ENCODE data around the gene XKR3.
"Not testable (repeated sequence)": the region's sequence is repeated elsewhere in the genome, so short reads cannot be mapped to it uniquely, and the experiment has no call there.

The XKR3 gene

DNA sequence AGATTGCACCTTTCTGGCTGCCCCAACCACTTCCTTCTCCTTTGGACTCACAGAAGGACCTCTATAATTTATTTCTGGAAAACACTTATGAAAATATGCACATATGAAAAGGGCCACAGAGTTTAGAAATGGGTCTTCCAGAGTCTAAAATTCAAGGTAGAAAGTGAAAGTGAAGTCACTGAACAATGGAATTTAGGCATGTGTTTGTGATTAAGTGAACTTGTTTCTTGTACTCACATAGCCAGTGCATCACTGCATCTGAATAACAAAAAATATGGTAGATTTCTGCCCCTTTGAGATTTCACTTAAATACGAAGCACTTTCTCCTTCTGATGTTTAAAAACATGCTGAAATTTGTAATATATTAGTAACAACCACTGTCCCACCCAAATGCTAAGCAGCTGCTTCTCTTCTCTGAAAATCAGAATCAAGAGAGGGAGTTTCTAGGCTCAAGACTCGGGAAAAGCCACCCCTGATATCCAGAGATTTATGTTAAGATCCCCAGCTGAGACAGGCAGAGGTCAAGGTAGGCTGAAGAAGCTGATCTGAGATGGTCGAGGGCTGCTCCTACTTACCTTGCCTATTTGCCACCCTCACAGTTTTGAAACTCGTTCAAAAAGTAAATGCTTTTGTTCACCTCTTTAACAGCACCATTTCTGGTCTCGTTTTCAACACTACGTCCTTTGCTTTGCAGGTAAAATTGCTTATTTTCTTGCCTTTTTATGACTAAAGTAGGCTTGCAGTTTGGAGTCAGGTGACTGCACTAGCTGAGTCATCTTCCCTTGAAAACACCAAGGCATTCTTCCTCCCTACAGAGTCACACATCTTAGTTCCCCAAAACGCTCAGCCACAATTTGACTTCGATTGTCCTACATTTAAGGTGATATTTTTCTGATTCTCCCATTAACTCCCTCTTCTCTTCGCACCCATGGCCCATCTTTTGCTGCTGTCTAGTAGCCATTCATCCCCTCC lies at the start of gene XKR3:
TSS of gene XKR3 (minus strand) at position 696 of the 972 bp plus-strand sequence. CDS start 17,338 bp downstream, outside the sequence.
- peak; percentile 35 for DNase-seq (ENCODE audit: low spot score)

DNA sequence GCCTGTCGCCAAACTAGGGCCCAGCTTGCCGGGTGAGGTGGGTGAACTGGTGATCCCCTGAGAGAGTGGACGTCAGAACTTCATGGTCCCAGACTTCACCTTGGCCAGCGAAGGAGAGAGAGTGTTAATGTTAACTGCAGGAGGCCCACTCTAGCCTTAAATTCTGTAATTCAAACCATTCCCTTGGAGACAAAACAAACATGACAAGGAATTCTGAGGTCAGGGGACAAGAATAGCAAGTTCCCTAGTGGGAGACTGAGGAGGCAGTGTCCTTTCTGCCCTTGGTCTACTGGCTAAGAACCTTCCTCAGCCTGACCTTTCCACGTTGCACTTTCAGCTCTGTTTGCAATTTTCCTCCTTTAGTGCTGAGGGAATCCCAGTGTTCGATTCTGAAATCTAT lies 44.4 kb upstream of the XKR3 start:
- not testable (repeated sequence) for DNase-seq (ENCODE audit: low spot score)

DNA sequence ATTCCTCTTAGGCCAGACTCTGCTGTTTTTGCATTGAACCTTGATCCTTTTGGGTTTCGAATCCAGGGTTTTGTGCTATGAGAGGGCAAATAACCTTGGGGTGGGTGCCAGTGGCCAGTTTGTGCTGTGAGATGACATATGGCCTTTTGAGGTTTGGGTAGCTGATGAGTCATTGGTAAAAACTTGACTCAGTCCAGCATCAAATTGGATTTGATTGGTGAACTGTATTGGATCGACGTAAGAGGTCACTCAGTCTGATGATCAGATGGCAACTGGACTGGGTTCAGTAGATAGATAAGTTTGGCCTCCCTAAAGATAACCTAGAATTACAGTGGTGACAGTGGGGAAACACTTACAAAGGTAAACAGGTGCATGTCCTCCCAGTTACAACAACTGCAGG lies 41.0 kb upstream of the XKR3 start:
- DNase-seq (ENCODE audit: low spot score) = no peak

DNA sequence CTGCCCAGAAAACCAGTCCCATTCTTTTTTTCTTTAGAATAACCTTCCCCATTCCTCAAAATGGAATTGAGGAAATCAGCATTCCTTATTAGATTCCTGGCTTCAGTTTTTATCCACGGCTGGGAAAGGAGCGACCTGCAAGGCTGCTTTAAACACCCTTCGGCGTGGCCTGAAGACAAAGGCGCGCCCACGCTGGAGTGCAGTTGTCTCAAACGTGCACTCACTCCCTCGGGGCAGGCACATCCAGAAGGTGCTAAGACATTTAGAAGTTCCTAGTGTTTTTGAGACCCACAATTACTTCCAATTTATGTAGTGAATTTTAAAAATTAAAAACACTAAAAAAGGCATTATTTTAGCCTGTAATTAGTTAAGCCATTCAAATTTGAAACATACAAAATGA lies 31.6 kb upstream of the XKR3 start:
- DNase-seq (ENCODE audit: low spot score) = not testable (repeated sequence)

DNA sequence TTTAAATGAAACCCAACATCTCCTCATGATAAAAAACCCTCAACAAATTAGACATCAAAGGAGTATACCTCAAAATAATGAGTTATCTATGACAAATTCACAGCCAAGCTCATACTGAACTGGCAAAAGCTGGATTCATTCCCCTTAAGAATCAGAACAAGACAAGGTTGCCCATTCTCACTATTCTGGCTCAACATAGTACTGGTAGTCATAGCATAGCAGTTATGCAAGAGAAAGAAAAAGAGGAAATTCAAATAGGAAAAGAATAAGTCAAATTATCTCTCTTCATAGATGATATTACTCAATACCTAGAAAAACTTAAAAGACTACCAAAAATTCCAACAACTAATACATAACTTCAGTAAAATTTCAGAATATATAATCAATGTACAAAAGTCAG lies 29.4 kb upstream of the XKR3 start:
- DNase-seq (ENCODE audit: low spot score) = no peak

DNA sequence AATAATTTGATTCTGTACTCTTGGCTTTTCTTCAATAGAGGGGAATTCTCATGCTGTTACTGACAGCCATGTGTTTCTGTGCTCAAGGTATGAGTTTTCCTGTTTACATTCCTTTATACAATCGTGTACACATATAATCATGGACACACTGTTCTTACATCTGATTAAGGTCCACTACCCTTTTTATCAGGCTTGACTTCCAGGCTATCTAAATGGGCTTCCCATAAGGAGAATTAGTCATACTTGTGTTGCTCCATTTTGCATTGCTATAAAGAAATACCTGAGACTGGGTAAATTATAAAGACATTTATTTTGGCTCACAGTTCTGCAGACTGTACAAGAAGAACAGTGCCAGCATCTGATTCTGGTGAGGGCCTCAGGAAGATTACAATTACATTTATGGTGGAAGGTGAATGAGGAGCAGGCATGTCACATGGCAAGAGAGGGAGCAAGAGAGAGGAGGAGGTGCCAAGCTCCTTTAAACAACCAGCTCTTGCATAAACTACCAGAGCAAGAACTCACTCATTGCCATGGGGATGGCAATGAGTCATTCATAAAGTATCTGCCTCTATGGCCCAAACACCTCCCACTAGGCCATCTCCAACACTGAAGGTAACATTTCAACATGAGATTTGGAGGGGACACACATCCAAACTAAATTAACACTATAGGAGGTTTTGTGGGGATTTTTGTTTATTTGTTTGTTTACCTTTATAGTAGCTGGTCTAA lies 26.2 kb upstream of the XKR3 start:
- not testable (repeated sequence) for DNase-seq (ENCODE audit: low spot score)

DNA sequence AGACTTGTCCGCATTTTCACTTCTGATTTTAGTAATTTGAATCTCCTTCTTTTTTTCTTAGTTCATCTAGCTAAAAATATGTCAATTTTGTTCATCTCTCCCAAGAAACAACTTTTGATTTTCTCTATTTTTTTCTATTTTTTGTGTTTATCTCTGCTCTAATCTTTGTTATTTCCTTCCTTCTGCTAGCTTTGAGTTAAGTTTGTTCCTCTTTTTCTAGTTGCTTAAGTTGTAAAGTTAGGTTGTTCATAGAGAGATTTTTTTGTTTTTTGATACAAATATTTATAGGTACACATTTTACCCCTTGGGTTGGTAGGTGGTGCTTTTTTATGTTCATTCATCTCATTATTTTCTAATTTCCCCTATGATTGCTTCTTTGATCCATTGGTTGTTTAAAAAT lies 22.1 kb upstream of the XKR3 start:
- DNase-seq (ENCODE audit: low spot score) = no peak

DNA sequence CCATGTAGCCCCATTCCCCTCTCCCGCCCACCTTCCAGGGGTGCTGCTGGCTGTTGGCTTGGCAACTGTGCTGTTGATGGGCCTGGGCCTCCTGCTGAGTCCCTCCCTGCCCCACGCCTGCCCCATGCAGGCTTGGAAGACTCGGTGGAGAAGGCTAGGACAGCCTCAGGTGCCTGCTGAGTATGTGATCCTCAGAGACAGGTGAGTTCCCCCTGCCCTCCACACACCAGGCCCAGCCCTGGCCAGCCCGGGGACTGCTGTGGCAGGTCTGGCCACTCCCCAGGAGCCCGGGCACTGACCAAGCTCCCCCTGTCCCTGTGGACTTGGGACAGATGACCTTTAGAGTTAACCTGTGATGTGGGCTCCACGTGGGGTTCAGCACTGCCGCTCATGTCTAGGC lies 20.7 kb upstream of the XKR3 start:
- DNase-seq (ENCODE audit: low spot score) = no peak

DNA sequence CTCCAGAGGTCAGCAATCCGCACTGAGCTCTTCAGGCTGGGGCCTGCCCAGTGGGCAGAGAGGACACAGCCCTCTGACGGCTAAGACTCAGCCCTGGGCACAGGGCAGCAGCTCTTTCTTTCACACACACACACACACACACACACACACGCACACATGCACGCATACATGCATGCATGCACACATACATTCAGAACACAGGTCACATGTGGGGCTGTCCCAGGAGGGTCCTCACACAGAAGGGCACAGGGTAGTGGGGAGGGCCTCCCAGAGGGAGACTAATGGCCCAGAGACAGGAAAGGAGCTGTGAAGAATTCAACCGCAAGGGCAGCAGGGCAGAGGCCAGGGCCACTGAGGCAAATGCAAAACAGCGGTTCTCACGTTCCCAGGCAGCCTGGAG lies 20.3 kb upstream of the XKR3 start:
- no peak for DNase-seq (ENCODE audit: low spot score)

DNA sequence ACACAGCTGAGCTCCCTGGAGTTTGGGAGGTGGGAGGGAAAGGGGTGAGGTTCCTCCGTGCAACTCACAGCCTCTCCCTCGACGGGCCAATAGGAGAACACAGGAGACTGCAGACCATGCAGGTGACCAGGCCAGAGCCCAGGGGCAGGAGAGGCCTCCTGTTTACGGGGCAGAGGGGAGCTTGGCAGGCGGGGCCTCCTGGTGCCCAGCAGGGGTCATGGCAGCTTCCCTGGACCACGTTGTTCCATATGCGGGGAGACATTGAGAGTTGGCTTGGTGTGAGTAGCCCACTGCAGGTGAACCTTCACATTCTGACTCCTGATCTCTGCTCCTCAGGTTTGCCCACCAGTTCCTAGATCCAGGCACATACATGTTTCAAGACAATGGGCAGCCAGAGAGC lies 19.3 kb upstream of the XKR3 start:
- DNase-seq (ENCODE audit: low spot score) = no peak

DNA sequence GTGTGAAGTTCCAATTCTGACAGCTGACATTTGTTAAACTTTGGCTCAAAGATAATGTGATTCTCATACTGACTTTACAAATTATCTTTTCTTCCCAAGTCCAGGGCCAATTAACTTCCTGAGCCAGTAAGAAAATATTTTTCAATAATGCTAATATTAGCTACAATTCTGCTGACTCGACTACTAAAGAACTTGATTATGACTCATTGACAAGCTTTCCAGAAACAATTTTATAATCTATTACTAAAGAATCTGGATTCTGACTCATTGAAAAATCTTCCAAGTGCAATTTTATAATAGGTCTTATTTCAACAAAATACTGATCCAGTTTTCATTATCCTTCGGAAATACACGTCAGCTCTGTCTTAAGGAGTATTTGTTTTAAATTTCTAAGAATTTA lies 12.9 kb upstream of the XKR3 start:
- DNase-seq (ENCODE audit: low spot score) = no peak

DNA sequence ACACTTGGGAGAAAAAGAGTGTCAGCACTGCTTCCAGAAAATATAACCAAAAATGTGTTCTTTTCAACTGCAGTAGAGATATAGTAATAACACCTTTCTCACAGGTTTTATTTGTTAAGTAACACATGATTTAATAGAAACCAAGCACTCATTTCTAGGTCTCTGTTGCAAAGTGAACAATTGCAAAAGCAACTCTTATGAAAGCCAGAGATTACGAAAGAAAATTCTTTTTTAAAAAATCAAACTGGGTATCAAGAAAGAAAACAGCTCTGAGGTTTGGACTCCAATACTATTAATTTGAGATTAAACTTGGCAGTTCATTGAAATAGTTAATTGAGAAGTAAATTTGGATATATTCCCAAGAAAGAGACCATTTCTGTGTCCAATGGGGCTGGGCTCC lies 9.8 kb upstream of the XKR3 start:
- peak; percentile 10 for DNase-seq (ENCODE audit: low spot score)

DNA sequence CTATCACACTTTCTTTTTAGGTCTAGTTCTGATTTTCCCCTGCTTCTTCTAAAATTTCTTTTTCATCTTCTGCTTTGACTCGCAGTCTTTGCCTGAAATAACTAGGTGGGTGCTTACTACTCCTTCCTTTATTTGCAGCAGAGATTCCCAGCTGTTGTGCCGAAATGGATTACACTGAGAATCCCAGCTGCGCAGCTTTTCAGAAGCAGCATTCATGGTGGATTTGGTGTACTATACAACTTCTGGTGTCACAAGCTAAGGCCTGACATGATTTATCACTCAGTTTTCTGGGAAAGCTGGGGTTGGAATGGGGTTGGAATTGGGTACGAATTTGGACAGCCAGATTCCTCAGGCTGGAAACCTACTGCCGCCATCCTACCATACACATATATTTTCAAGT lies 6.0 kb upstream of the XKR3 start:
- DNase-seq (ENCODE audit: low spot score) = no peak

DNA sequence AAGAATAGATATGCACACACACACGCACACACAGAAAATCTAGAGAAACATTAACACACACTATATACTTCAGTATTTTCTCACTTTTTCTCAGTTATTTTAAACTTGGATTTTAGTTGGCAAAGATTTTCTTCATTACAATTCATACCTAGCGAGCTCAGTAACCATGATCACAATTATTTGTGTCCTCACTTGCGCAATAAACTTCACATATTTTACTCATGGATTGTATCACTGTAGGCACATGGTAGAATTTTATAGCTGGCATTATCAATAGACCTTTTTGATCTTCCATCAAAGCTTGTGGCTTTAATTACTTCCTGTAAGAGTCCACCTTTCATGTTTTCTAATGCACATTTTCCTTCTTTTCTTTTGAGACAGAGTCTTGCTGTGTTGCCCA lies 4.8 kb upstream of the XKR3 start:
- no peak for DNase-seq (ENCODE audit: low spot score)

DNA sequence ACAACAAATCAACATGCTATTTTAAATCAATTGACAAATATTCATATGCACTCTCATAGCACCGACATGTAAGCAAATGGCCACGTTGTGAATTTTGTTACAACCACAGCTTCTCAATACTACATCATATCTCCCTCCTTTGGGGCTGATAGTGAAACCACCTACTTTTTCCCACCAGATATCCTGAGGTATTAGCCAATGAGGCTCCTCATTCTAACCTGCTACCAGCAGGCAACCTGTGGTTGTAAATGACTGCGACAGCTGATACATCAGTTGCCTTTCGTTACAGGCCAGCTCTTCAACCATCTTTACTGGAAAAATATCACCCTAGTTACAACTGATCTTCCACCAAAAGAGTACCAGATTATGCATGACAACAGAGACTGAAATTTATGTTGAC lies 3.7 kb upstream of the XKR3 start:
- DNase-seq (ENCODE audit: low spot score) = no peak

DNA sequence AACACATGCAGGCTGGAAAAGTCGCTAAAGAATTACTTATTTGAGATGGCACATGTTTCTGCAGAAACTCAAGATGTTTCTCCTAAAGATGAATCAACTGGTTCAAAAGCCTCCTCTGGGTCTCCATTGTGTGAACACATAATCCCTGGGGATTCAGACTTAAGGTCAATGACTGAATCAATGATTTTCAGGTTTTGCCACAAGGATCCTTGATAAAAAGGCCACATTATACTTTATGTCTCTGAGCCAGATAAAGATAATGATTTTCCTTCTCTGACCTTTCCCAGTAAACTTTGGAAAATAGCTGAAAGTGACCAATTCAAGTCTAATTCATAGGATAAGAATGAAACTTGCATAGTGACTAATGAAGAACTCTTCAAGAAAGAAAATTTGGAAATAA lies 2.3 kb upstream of the XKR3 start:
- DNase-seq (ENCODE audit: low spot score) = no peak

DNA sequence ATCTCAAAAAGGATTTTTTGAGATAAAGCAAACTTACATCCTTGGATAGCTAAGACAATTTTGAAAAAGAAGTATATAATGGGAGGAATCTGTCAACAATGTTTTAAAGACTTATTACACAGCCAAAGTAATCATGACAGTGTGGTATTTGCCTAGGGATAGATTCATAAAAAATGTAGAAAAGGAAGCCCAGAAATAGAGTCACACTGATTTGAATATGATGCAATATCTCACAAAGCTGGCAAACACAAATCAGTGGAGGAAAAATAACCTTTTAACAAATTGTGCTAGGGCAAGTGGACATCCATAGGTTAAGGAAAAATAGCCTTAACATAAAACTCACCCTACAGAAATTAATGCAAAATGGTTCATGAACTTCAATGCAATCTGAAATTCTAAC lies 6.0 kb downstream of the XKR3 start:
- no peak for DNase-seq (ENCODE audit: low spot score)

DNA sequence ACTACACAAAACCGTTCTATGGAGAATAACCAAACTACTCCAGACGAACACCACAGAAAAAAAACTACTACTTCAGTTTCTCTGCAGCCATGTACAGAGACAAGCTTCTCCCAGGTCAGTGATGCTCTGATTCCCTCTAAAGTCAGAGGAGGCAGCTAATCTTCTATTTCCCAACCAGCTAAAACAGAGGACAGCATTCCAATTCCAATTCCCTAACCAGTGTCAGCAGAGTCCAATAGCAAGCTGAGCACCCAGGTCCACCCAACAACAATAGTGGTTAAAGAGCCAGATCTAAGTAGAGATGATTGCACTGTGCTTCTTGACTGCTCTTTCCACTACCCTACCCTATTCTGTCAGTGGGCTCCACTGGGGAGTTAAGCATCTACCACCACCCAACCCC lies 6.7 kb downstream of the XKR3 start:
- no peak for DNase-seq (ENCODE audit: low spot score)

DNA sequence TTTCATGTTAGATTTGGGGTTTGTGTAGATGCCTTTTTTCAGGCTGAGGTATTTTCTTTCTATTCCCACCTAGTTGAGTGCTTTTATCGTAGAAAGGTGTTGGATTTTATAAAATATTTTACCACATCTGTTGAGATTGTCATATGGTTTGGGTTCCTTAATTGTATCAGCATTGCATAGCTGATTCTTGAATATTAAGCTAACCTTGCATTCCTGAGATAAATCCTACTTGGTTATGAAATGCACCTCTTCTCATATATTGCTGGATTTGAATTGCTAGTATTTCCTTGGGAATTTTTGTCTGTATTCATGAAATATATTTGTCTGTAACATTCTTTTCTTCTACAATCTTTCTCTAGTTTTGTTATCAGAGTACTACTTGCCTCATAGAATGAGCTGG lies 10.1 kb downstream of the XKR3 start:
- no peak for DNase-seq (ENCODE audit: low spot score)

DNA sequence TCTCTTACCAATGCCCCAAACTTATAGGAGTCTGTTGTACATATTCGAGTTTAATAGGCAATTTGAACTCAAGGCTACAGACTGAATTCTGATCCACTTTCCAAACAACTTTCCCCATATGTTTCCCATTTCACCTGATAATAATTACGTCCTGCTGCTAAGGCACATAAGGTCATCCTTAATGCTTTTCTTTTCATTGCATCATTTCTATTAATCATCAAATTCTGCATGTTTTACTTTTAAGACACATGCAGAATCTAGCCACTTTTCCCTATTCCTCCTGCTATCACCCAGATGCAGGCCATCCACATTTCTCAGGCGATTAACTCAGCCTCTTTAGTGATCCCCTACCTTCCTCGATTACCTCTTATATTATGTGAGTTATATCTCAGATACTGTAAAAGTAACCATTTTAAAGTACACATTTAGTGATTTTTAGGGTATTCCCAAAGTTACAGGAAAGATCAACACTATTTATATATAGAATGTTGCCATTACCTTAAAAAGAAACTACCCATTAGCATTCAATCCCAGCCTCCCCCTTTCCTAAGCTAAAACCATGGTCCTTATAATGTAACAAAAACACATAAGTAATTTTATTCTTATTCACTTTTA lies 14.9 kb downstream of the XKR3 start:
- no peak for DNase-seq (ENCODE audit: low spot score)

DNA sequence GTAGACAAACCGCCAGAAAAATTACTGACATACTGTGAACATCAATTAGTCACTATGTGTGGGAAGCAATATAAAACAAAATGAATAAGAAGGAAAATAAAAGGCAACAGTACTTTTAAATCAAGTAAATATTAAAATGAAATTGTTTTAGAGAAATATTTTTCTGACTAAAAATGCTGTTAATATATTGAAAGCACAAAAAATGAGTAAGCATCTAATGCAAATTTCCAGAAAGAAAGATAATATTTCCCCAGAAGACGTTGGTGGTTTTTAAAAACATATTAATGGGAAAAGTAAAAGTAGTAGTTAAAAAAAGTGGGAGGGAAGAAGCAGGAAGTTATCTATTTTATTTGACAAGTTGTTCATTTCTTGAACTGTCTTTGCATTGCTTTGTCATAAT lies 16.5 kb downstream of the XKR3 start:
- no peak for DNase-seq (ENCODE audit: low spot score)

DNA sequence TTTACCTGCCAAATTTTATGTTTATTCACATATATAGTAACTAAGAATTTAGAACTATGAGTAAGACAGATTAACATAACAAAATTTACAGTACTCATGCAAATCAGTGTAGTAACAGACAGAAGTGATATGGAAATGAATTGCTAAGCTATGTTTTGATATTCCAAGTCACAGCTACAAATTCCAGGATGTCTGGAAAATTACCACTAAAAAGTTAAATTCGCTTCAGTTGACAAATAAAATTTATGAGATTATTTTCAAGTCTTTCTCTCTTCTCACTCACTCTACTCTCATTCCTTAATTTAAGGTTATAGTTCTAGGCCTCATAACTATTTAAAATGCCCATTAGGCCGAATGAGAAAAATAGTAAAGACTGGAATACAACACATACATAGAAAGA lies 18.1 kb downstream of the XKR3 start:
- DNase-seq (ENCODE audit: low spot score) = no peak

DNA sequence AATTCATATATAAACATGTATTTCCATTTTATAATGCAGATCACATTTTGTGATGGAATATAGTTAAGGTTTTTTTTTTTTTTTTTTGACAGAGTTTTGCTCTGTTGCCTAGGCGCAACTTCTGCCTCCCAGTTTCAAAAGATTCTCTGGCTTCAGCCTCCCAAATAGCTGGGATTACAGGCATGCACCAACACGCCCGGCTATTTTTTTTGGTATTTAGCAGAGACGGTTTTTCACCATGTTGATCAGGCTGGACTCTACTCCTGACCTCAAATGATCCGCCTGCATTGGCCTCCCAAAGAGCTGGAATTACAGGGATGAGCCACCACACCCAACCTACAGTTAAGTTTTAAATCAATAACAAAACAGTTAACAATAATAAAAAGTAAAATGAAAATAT lies 18.8 kb downstream of the XKR3 start:
- DNase-seq (ENCODE audit: low spot score) = no peak
